Osteoblast (primary cell): Measurements from ENCODE around the gene FOXO3. TPM values are rescaled to one million over a fixed set of nuclear protein-coding genes. Genes with fewer than 3 reads are reported as not detected.

Source experiments
- DNase-seq: peaks from one replicate; pipeline ENCODE4 v3.0.0; 2011; ENCODE audit warnings: low spot score, mixed read lengths; ENCODE audit not compliant: insufficient read length; ENCODE audit errors: missing footprints
- H2AFZ ChIP-seq: 2 replicates; pipeline ENCODE4 v1.6.0; 2011; ENCODE audit warnings: mild to moderate bottlenecking, low read length
- H3K27ac ChIP-seq: 2 replicates; pipeline ENCODE4 v1.5.1; 2011; ENCODE audit warnings: mild to moderate bottlenecking, low read depth, low read length, moderate library complexity
- H3K27me3 ChIP-seq: 2 replicates; pipeline ENCODE4 v1.6.0; 2012; ENCODE audit warnings: mild to moderate bottlenecking, control low read depth, inconsistent platforms, low read length, moderate library complexity; ENCODE audit not compliant: insufficient read depth
- H3K36me3 ChIP-seq: 2 replicates; pipeline ENCODE4 v1.5.1; 2011; ENCODE audit warnings: mild to moderate bottlenecking, low read length, control low read depth, moderate library complexity; ENCODE audit not compliant: insufficient read depth
- H3K4me1 ChIP-seq: 2 replicates; pipeline ENCODE4 v1.5.1; 2011; ENCODE audit warnings: mild to moderate bottlenecking, low read length, control low read depth, moderate library complexity; ENCODE audit not compliant: insufficient read depth
- H3K4me2 ChIP-seq: 2 replicates; pipeline ENCODE4 v1.6.0; 2011; ENCODE audit warnings: mild to moderate bottlenecking, low read length; ENCODE audit not compliant: insufficient read depth
- H3K4me3 ChIP-seq: fragments of 200-600 bp; sonication (generic); 3 replicates; pipeline ENCODE4 v1.5.1; 2012; ENCODE audit warnings: mild to moderate bottlenecking, low read length, inconsistent platforms; ENCODE audit not compliant: insufficient read depth
- H3K79me2 ChIP-seq: 2 replicates; pipeline ENCODE4 v1.6.0; 2012; ENCODE audit warnings: mild to moderate bottlenecking, low read length, control low read depth, inconsistent platforms; ENCODE audit not compliant: insufficient read depth
- H3K9me3 ChIP-seq: 2 replicates; pipeline ENCODE4 v1.5.1; 2011; ENCODE audit warnings: low read depth, low read length, control low read depth
- H4K20me1 ChIP-seq: 2 replicates; pipeline ENCODE4 v1.6.0; 2012; ENCODE audit warnings: mild to moderate bottlenecking, low read length, control low read depth; ENCODE audit not compliant: insufficient read depth
- CTCF ChIP-seq: IDR thresholded peaks from 2 replicates; pipeline ENCODE4 v1.5.1; 2011; ENCODE audit warnings: mild to moderate bottlenecking, low read depth, low read length, moderate library complexity; ENCODE audit errors: extremely low read depth
- total RNA-seq: library from RNA; depleted of rRNA; stranded (reverse); fragments of >200 nt; gene quantifications from 2 replicates; pipeline ENCODE4 v1.2.3, GENCODE V29; 2012

Gene FOXO3
- total RNA-seq, 1 donor: 53.2 TPM

GRCh38 chr6:108627692-108628550 lies 67.2 kb downstream of the FOXO3 start:
- Histone ChIP-seq H3K79me2 (peaks cover 97% of the 10 kb centered on the region), H3K4me1 (peaks cover 19% of the 10 kb centered on the region), H3K36me3 (no peaks in the 10 kb centered on the region), H3K4me2 (peak overlapping the region; percentile 42), H3K27ac (peak overlapping the region; percentile 47), H3K9me3 (no peaks in the 10 kb centered on the region), H3K4me3 (no peak overlapping the region), H4K20me1 (peaks cover 71% of the 10 kb centered on the region), H3K27me3 (no peaks in the 10 kb centered on the region), H2AFZ (no peak overlapping the region)
- TF ChIP-seq CTCF: no peak
- DNase-seq: peak; percentile 38

- TF ChIP-seq CTCF: no peak
- Histone ChIP-seq H4K20me1 (peaks cover 74% of the 10 kb centered on the region), H3K9me3 (no peaks in the 10 kb centered on the region), H2AFZ (no peak overlapping the region), H3K4me2 (no peak overlapping the region), H3K4me3 (no peak overlapping the region), H3K4me1 (peaks cover 14% of the 10 kb centered on the region), H3K27me3 (no peaks in the 10 kb centered on the region), H3K27ac (no peak overlapping the region), H3K79me2 (peaks cover 93% of the 10 kb centered on the region), H3K36me3 (no peaks in the 10 kb centered on the region)
- DNase-seq: no peak
These were observed 69.5 kb downstream of the FOXO3 start for GRCh38 chr6:108630050-108630714.

- no peak for DNase-seq
- Histone ChIP-seq H3K9me3 (no peaks in the 10 kb centered on the region), H3K27me3 (no peaks in the 10 kb centered on the region), H3K27ac (no peak overlapping the region), H4K20me1 (peaks cover 78% of the 10 kb centered on the region), H3K4me2 (no peak overlapping the region), H3K4me3 (no peak overlapping the region), H3K36me3 (no peaks in the 10 kb centered on the region), H2AFZ (no peak overlapping the region), H3K4me1 (peaks cover 6% of the 10 kb centered on the region), H3K79me2 (peaks cover 93% of the 10 kb centered on the region)
- TF ChIP-seq CTCF: no peak
These were observed 71.7 kb downstream of the FOXO3 start for GRCh38 chr6:108632441-108632840.

- H3K27me3 ChIP-seq: no peaks in the 10 kb centered on the region
- no peak for TF ChIP-seq CTCF
- H3K36me3 ChIP-seq: no peaks in the 10 kb centered on the region
- no peak overlapping the region for H3K4me3 ChIP-seq
- no peak for DNase-seq
- H4K20me1 ChIP-seq: peaks cover 75% of the 10 kb centered on the region
- H3K79me2 ChIP-seq: peaks cover 92% of the 10 kb centered on the region
- H3K9me3 ChIP-seq: no peaks in the 10 kb centered on the region
- no peak overlapping the region for H3K4me2 ChIP-seq
- H3K4me1 ChIP-seq: peaks cover 4% of the 10 kb centered on the region
- no peak overlapping the region for H2AFZ ChIP-seq
- no peak overlapping the region for H3K27ac ChIP-seq
These were observed 72.7 kb downstream of the FOXO3 start for GRCh38 chr6:108633436-108633835.
